Lower leg skin (tissue), 4 donors: ENCODE data around the gene NPS. TPM values are rescaled to one million over a fixed set of nuclear protein-coding genes. Genes with fewer than 3 reads are reported as not detected.

Experiments
- DNase-seq, 2 donors: peaks; one replicate each; pipeline ENCODE4 v3.0.0-alpha.2; 2019; ENCODE audit warnings: low spot score in 2 of 2
- H3K4me3 ChIP-seq: fragments of 200-600 bp; sonication (generic); 2 replicates; pipeline ENCODE4 v1.5.1; 2017; ENCODE audit warnings: mild to moderate bottlenecking, low read depth; ENCODE audit not compliant: poor library complexity, severe bottlenecking
- POLR2A ChIP-seq, 2 donors: fragments of 450-650 bp; IDR thresholded peaks; one replicate each; pipeline ENCODE4 v1.6.1; 2016 to 2017; ENCODE audit warnings: antibody characterized with exemption in 2 of 2, mild to moderate bottlenecking in 1 of 2, moderate library complexity in 1 of 2
- WGBS, 2 donors: methylation state at CpG; one replicate each; pipeline ENCODE4 v1.1.5; 2018; 5-methylcytosine and 5-hydroxymethylcytosine counted together
- intact Hi-C: fragments of 100-400 bp; cut with DNase I; formaldehyde crosslinking; loops from one replicate; pipeline ENCODE4 v1.15.0; 2023; ENCODE audit warnings: low total_unique reads
- total RNA-seq, 4 donors: library from RNA; depleted of rRNA; stranded (reverse); fragments of >200 nt; gene quantifications; one replicate each; pipeline ENCODE4 v1.1.0, GENCODE V29; 2016
- TF ChIP-seq, protein P1 (sequence below), 3 donors: fragments of 450-650 bp; IDR thresholded peaks; one replicate each; pipeline ENCODE4 v1.5.1; 2016; ENCODE audit warnings: antibody characterized with exemption in 3 of 3, mild to moderate bottlenecking in 3 of 3, moderate library complexity in 2 of 3

The NPS gene
- total RNA-seq, 4 donors from 2014 or later = not detected

DNA sequence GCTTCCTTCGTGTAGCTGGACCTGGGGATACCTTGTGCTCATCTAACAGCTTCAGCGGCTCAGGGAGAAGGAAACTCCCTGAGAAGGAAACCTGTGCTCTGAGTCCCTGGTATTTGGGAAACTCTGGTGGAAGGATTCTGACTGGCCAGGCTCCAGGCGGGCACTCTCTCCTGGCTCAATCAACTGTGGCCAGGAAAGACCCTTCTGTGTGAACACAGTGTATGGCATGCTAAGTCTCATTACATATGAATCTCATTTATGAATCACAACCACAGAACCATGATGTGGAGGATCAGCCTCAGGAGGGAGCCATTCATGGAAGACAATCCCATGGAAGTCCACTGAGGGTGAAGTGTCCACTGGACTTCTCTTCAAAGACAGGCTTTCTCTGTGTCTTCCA lies 20.9 kb downstream of the NPS start:
- intact Hi-C loops = no loop called here
- 70 to 79% methylated on average over 3 of the region's 3 CpGs for WGBS, 2 donors
- DNase-seq = no peak
- TF ChIP-seq, protein P1, sequence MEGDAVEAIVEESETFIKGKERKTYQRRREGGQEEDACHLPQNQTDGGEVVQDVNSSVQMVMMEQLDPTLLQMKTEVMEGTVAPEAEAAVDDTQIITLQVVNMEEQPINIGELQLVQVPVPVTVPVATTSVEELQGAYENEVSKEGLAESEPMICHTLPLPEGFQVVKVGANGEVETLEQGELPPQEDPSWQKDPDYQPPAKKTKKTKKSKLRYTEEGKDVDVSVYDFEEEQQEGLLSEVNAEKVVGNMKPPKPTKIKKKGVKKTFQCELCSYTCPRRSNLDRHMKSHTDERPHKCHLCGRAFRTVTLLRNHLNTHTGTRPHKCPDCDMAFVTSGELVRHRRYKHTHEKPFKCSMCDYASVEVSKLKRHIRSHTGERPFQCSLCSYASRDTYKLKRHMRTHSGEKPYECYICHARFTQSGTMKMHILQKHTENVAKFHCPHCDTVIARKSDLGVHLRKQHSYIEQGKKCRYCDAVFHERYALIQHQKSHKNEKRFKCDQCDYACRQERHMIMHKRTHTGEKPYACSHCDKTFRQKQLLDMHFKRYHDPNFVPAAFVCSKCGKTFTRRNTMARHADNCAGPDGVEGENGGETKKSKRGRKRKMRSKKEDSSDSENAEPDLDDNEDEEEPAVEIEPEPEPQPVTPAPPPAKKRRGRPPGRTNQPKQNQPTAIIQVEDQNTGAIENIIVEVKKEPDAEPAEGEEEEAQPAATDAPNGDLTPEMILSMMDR (IDR thresholded peaks at IDR 0.05) = no peak
- no peak for TF ChIP-seq POLR2A (IDR thresholded peaks at IDR 0.05)
- no peak overlapping the region for H3K4me3 ChIP-seq

DNA sequence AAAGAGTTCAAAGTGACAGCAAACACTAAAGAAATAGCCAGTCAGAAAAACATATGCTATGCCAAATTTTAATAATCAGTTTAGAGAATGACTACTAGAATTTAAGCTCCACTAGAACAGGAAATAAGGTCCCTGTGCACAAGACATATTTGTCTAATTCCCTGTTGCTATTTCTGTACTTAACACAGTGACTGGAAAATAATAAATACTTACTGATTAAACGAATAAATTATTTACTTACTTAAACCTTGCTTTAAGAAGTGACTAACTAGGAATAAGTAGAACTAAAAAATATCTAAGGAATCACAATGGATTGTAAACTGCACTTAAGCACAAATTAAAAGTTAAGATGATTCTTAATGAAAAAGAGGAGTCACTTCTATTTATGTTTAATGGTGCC lies 22.3 kb downstream of the NPS start:
- H3K4me3 ChIP-seq = no peak overlapping the region
- intact Hi-C loops = no loop called here
- DNase-seq = no peak
- no peak for TF ChIP-seq POLR2A (IDR thresholded peaks at IDR 0.05)
- TF ChIP-seq, protein P1 (IDR thresholded peaks at IDR 0.05) = no peak
- 48 to 50% methylated on average over 1 of the region's 1 CpG for WGBS, 2 donors

DNA sequence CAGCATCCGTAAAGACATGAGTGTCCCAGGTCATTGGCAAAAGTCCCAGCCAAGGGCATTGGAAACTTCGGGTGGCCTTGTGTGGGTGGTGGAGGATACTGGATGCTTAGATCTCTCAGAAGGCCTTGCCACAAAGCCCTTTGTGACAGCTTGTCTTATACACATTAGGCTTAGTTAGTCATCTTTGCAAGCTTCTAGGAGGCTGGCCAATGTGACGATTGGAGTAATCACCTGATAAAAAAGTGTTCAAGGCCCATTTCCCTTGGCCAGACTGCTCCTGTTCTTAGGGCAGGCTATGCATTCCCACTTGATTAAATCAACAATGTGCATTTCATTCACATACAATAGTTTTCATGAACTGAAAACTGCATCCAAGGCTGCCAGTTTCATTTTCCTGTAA lies 26.9 kb downstream of the NPS start:
- DNase-seq = no peak
- WGBS, 2 donors = 61 to 65% methylated on average over 3 of the region's 3 CpGs
- intact Hi-C loops = no loop called here
- TF ChIP-seq POLR2A (IDR thresholded peaks at IDR 0.05) = no peak
- TF ChIP-seq, protein P1 (IDR thresholded peaks at IDR 0.05) = no peak
- no peak overlapping the region for H3K4me3 ChIP-seq

DNA sequence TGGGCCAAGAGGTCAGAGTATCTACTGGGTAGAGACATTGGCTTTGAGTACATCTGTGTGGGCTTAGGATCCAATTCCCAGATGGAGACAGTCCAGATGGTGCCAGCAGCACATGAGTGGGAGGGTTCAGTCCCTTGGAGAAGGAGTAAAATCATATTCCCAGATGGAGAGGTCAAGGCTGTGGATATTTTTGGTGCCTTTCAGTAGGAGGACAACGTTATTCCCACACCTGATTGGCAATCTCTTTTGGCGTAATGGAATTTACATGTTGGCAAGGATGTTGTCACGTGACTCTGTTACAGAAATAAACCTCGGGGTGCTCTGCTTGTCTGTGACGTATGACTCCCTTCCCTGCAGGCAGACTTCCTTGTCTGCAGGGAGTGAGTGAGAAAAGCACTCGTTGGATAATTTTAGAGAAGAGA lies 27.6 kb downstream of the NPS start:
- no peak for DNase-seq
- TF ChIP-seq POLR2A (IDR thresholded peaks at IDR 0.05) = no peak
- TF ChIP-seq, protein P1 (IDR thresholded peaks at IDR 0.05) = no peak
- WGBS, 2 donors = 5 to 13% methylated on average over 6 of the region's 6 CpGs
- no peak overlapping the region for H3K4me3 ChIP-seq
- intact Hi-C loops = no loop called here

DNA sequence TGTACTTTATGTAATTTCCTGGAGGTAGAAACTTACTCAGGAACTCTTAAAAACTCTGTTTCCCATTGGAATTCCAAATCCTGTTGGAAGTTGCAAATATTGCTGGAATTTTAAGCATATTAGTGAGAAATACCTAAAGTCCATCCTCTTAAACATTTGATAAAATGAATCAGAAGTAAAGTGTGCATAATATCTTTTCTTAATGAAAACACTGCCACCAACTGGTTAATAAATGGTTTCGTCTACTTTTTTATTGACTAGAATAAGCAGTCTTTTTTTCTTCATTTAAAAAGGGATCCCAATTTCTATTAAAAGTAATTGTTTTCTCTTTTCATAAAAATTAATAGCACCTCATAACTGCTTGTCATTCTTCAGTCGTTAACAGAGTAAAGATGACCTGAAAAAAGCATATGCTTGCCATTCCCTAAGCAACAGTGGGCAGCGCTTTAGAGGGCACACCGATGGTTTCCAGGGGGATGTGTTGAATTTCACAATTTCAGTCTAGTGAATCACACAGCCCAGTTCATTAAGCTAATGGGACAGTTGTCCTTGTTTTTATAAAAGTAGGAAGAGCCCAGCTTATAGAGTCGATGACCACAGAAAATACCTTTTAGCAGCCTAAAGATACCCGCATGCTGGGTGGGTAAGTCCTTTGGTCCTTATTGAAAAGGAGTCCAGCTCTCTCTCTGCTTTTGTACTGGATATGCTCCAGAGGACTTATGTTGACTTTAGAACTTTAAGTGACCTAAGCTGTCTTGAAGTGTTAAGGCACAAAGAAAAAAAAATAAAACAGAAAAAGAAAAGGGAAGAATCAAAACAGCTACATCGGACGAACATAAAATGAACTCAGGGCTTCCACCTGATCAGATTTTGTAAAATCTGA lies 28.5 kb downstream of the NPS start:
- WGBS, 2 donors = 72 to 73% methylated on average over 8 of the region's 8 CpGs
- DNase-seq = no peak
- intact Hi-C loops = no loop called here
- H3K4me3 ChIP-seq = no peak overlapping the region
- no peak for TF ChIP-seq POLR2A (IDR thresholded peaks at IDR 0.05)
- TF ChIP-seq, protein P1 (IDR thresholded peaks at IDR 0.05) = no peak
